PFSK-1 (cell line): Measurements from ENCODE around the gene ACOT6.

Experiments used
- FOXP2 ChIP-seq: optimal IDR thresholded peaks from 2 replicates; pipeline ENCODE3; 2011; ENCODE audit warnings: borderline replicate concordance, control low read depth, inconsistent platforms; ENCODE audit not compliant: insufficient read depth; ENCODE audit errors: extremely low read length, extremely low read depth
- POLR2AphosphoS5 ChIP-seq: IDR thresholded peaks from 2 replicates; pipeline ENCODE4 v1.6.1; 2012; ENCODE audit warnings: low read depth, mild to moderate bottlenecking, control low read depth, low read length, moderate library complexity
- SIN3A ChIP-seq: IDR thresholded peaks from 2 replicates; pipeline ENCODE4 v1.6.1; 2012; ENCODE audit warnings: mild to moderate bottlenecking, low read length, moderate library complexity, borderline replicate concordance; ENCODE audit not compliant: insufficient read depth
- TAF1 ChIP-seq: IDR thresholded peaks from 2 replicates; pipeline ENCODE4 v1.6.1; 2012; ENCODE audit warnings: low read length, control low read depth, borderline replicate concordance; ENCODE audit not compliant: insufficient read depth
- TF ChIP-seq, protein P1 (sequence below), 2 experiments: IDR thresholded peaks; 2 replicates each; pipeline versions ENCODE4 v1.6.1 to v1.8.0; 2011 to 2012; ENCODE audit warnings: low read depth in 2 of 2, low read length in 2 of 2, control low read depth in 1 of 2, inconsistent platforms in 1 of 2, mild to moderate bottlenecking in 1 of 2, moderate library complexity in 1 of 2; ENCODE audit not compliant: insufficient read depth in 1 of 2

Gene ACOT6

DNA sequence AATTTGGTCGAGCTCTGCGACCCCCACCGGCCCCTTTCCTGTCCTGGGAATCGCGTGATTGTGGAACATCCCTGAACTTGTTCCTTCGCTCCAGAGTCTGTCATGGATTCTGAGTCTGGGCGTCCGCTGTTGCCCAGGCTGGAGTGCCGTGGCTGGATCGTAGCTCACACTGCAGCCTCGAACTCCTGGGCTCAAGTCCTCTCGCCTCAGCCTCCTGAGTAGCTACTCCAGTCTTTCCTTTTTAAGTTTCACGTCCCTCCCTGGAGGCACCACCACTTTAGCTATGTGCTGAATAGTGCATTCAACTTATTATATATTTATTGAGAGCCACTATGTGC lies 698 bp downstream of the ACOT6 start:
- TF ChIP-seq SIN3A (no peak), POLR2AphosphoS5 (no peak), FOXP2 (no peak), TAF1 (no peak)
- TF ChIP-seq, protein P1, sequence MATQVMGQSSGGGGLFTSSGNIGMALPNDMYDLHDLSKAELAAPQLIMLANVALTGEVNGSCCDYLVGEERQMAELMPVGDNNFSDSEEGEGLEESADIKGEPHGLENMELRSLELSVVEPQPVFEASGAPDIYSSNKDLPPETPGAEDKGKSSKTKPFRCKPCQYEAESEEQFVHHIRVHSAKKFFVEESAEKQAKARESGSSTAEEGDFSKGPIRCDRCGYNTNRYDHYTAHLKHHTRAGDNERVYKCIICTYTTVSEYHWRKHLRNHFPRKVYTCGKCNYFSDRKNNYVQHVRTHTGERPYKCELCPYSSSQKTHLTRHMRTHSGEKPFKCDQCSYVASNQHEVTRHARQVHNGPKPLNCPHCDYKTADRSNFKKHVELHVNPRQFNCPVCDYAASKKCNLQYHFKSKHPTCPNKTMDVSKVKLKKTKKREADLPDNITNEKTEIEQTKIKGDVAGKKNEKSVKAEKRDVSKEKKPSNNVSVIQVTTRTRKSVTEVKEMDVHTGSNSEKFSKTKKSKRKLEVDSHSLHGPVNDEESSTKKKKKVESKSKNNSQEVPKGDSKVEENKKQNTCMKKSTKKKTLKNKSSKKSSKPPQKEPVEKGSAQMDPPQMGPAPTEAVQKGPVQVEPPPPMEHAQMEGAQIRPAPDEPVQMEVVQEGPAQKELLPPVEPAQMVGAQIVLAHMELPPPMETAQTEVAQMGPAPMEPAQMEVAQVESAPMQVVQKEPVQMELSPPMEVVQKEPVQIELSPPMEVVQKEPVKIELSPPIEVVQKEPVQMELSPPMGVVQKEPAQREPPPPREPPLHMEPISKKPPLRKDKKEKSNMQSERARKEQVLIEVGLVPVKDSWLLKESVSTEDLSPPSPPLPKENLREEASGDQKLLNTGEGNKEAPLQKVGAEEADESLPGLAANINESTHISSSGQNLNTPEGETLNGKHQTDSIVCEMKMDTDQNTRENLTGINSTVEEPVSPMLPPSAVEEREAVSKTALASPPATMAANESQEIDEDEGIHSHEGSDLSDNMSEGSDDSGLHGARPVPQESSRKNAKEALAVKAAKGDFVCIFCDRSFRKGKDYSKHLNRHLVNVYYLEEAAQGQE (IDR thresholded peaks at IDR 0.05; ENCODE audit: insufficient read depth in 1 of 2, low read depth in 2 of 2, low read length in 2 of 2): no peak

DNA sequence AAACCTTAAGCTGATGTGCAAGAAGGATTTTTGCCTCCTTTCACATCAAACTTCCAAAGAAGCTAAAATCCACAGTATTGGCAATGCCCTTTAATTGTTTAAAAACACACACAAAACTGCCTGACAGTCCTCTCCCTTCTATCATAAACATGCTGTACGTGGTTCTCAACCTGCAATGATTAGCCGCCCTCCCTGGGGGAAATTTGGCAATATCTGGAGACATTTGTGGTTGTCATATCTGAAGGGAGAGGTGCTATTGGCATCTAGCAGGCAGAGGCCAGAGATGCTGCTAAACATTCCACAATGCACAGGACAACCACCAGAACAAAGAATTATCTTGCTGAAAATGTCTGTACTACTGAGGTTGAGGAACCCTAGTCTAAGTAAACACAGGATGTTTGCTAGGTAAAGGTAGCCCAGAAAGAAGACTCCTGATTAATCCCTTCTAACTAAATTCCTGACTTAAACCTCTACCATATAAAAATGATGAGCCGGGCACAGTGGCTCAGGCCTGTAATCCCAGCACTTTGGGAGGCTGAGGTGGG lies 1.2 kb downstream of the ACOT6 start:
- TF ChIP-seq SIN3A (no peak), FOXP2 (no peak), TAF1 (no peak), POLR2AphosphoS5 (no peak)
- TF ChIP-seq, protein P1 (IDR thresholded peaks at IDR 0.05; ENCODE audit: insufficient read depth in 1 of 2, low read depth in 2 of 2, low read length in 2 of 2): no peak

DNA sequence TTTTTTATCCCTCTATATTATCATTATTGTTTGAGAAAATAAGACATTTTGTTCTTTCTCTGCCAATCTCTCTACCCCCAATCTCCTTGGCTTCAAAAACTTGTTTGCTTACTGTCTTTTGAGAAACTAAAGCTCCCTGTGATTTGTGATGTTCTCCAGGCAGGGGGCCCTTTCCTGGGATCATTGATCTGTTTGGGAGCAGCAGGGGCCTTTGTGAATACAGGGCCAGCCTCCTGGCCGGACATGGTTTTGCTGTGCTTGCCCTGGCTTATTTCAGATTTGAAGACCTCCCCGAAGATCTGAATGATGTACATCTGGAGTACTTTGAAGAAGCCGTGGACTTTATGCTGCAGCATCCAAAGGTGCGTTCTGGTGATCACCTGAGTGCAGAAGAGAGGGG lies 4.5 kb downstream of the ACOT6 start:
- TF ChIP-seq POLR2AphosphoS5 (no peak), FOXP2 (no peak), SIN3A (no peak), TAF1 (no peak)
- TF ChIP-seq, protein P1 (IDR thresholded peaks at IDR 0.05; ENCODE audit: insufficient read depth in 1 of 2, low read depth in 2 of 2, low read length in 2 of 2): no peak

DNA sequence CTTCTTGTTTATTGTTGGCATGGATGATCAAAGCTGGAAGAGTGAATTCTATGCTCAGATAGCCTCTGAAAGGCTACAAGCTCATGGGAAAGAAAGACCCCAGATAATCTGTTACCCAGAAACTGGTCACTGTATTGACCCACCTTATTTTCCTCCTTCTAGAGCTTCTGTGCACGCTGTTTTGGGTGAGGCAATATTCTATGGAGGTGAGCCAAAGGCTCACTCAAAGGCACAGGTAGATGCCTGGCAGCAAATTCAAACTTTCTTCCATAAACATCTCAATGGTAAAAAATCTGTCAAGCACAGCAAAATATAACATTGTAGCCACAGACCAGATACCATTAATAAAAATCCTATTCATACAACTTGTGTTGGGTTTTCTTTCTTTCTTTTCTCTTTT lies 7.2 kb downstream of the ACOT6 start:
- TF ChIP-seq SIN3A: no peak
- TF ChIP-seq FOXP2: no peak
- no peak for TF ChIP-seq POLR2AphosphoS5
- TF ChIP-seq, protein P1 (IDR thresholded peaks at IDR 0.05; ENCODE audit: insufficient read depth in 1 of 2, low read depth in 2 of 2, low read length in 2 of 2): no peak
- no peak for TF ChIP-seq TAF1

DNA sequence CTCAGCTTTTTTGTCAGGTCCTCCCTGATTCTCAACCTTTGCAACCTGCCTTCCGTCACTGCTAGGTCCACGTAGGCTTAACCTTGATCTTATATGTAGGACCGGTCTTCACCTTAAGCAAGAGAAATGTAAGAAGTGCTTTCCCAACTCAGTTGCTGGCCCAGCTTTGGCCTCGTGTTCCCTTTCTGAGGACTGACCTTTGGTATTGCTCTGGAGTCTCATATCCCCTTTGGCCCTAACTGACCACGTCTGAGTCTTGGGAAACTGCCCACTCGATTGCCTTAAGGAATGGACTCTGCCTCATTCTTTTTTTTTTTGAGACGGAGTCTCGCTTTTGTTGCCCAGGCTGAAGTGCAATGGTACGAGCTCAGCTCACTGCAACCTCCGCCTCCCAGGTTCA lies 8.0 kb downstream of the ACOT6 start:
- no peak for TF ChIP-seq TAF1
- no peak for TF ChIP-seq SIN3A
- TF ChIP-seq, protein P1 (IDR thresholded peaks at IDR 0.05; ENCODE audit: insufficient read depth in 1 of 2, low read depth in 2 of 2, low read length in 2 of 2): no peak
- TF ChIP-seq POLR2AphosphoS5: no peak
